Keratinocyte (primary cell): Measurements from ENCODE around the gene ZNF521. TPM values are rescaled to one million over a fixed set of nuclear protein-coding genes. Genes with fewer than 3 reads are reported as not detected.

Source experiments
- DNase-seq: peaks from one replicate; pipeline ENCODE4 v3.0.0-alpha.2; 2011; ENCODE audit warnings: low read depth, missing footprints, low spot score
- FAIRE-seq: peaks from 2 replicates; lab custom pipeline; 2011; peaks lifted over from hg19 to GRCh38; lab: Jason Lieb, UNC
- H2AFZ ChIP-seq: 2 replicates; pipeline ENCODE4 v1.6.0; 2012; ENCODE audit warnings: low read length, control low read depth, inconsistent platforms; ENCODE audit not compliant: control insufficient read depth
- H3K27ac ChIP-seq: 2 replicates; pipeline ENCODE4 v1.5.1; 2011; ENCODE audit warnings: low read length; ENCODE audit not compliant: control insufficient read depth, insufficient read depth
- H3K27me3 ChIP-seq: 3 replicates; pipeline ENCODE4 v1.6.0; 2011; ENCODE audit warnings: low read length; ENCODE audit not compliant: control insufficient read depth, insufficient read depth; ENCODE audit errors: extremely low read depth
- H3K36me3 ChIP-seq, 2 experiments: 2 replicates in 1 of 2; 3 replicates in 1 of 2; pipeline ENCODE4 v1.5.1; 2011; ENCODE audit warnings: low read length in 2 of 2, mild to moderate bottlenecking in 1 of 2; ENCODE audit not compliant: control insufficient read depth in 2 of 2, insufficient read depth in 2 of 2; ENCODE audit errors: extremely low read depth in 1 of 2
- H3K4me1 ChIP-seq: 3 replicates; pipeline ENCODE4 v1.5.1; 2011; ENCODE audit warnings: low read length; ENCODE audit not compliant: control insufficient read depth, insufficient read depth; ENCODE audit errors: extremely low read depth
- H3K4me2 ChIP-seq: 3 replicates; pipeline ENCODE4 v1.6.0; 2011; ENCODE audit warnings: low read depth, low read length; ENCODE audit not compliant: control insufficient read depth, insufficient read depth; ENCODE audit errors: extremely low read depth
- H3K4me3 ChIP-seq, 3 experiments: fragments of 200-600 bp in 1 of 3; sonication (generic) in 1 of 3; 2 replicates in 2 of 3; 3 replicates in 1 of 3; pipeline ENCODE4 v1.5.1; 2011 to 2016; ENCODE audit warnings: low read length in 3 of 3, mild to moderate bottlenecking in 3 of 3, control low read depth in 2 of 3, inconsistent platforms in 1 of 3, low read depth in 1 of 3, mixed read lengths in 1 of 3, mixed run types in 1 of 3, moderate library complexity in 1 of 3; ENCODE audit not compliant: control insufficient read depth in 2 of 3, insufficient read depth in 2 of 3; ENCODE audit errors: extremely low read depth in 1 of 3
- H3K79me2 ChIP-seq: 2 replicates; pipeline ENCODE4 v1.6.0; 2012; ENCODE audit warnings: low read length; ENCODE audit not compliant: control insufficient read depth, insufficient read depth
- H3K9ac ChIP-seq: 3 replicates; pipeline ENCODE4 v1.6.0; 2011; ENCODE audit warnings: low read length; ENCODE audit not compliant: control insufficient read depth, insufficient read depth; ENCODE audit errors: extremely low read depth
- H3K9me1 ChIP-seq: 3 replicates; pipeline ENCODE4 v1.6.0; 2011; ENCODE audit warnings: low read length; ENCODE audit not compliant: control insufficient read depth, insufficient read depth; ENCODE audit errors: extremely low read depth
- H3K9me3 ChIP-seq: 2 replicates; pipeline ENCODE4 v1.5.1; 2012; ENCODE audit warnings: low read depth, low read length; ENCODE audit not compliant: control insufficient read depth
- H4K20me1 ChIP-seq: 3 replicates; pipeline ENCODE4 v1.6.0; 2011; ENCODE audit warnings: low read length; ENCODE audit not compliant: control insufficient read depth, insufficient read depth; ENCODE audit errors: extremely low read depth
- CTCF ChIP-seq, 3 experiments: IDR thresholded peaks in 1 of 3; conservative IDR thresholded peaks in 1 of 3; optimal IDR thresholded peaks in 1 of 3; 2 replicates in 2 of 3; 3 replicates in 1 of 3; pipeline versions ENCODE3 to v1.5.1; 2011; ENCODE audit warnings: low read length in 3 of 3, mild to moderate bottlenecking in 3 of 3, moderate library complexity in 2 of 3, control low read depth in 1 of 3, inconsistent platforms in 1 of 3; ENCODE audit not compliant: insufficient read depth in 2 of 3; ENCODE audit errors: extremely low read depth in 1 of 3
- EZH2 ChIP-seq: IDR thresholded peaks from one replicate; pipeline ENCODE4 v1.6.1; 2012; ENCODE audit warnings: inconsistent platforms, mild to moderate bottlenecking, low read length, moderate library complexity
- dilution Hi-C: fragments of 300-500 bp; cut with MboI; formaldehyde crosslinking; loops from one replicate; pipeline ENCODE4 v1.7.0; 2020; ENCODE audit warnings: low sequenced_read_pairs; ENCODE audit not compliant: extremely low pct_ligation_motif_present
- polyA plus RNA-seq, 5 experiments: library from polyadenylated mRNA; depleted of rRNA in 3 of 5; stranded (reverse) in 3 of 5; stranded (forward) in 1 of 5; unstranded in 1 of 5; fragments of >200 nt; gene quantifications; 1 replicate in 1 of 5; 2 replicates in 3 of 5; 3 replicates in 1 of 5; pipeline versions ENCODE4 v1.2.1 to v1.2.3, GENCODE V29; 2011 to 2012; ENCODE audit warnings: missing spikeins in 2 of 5, low read depth in 1 of 5, low replicate concordance in 1 of 5

Gene ZNF521
- polyA plus RNA-seq, 1 donor (not counting 4 experiments of a cell fraction or from before 2014, with no cell fraction given): 0.07 TPM

GRCh38 chr18:25099895-25100294 is 252.1 kb downstream of the ZNF521 start:
- no peak overlapping the region for H3K4me2 ChIP-seq
- H3K36me3 ChIP-seq: no peaks in the 10 kb centered on the region
- H3K27me3 ChIP-seq: no peaks in the 10 kb centered on the region
- no peak overlapping the region for H3K9ac ChIP-seq
- no peaks in the 10 kb centered on the region for H4K20me1 ChIP-seq
- no peaks in the 10 kb centered on the region for H3K9me3 ChIP-seq
- no peak overlapping the region for H3K27ac ChIP-seq
- DNase-seq (no peak), FAIRE-seq (no peak)
- TF ChIP-seq CTCF (optimal IDR thresholded peaks at IDR 0.05 in 1 of 3, IDR thresholded peaks at IDR 0.05 in 1 of 3, conservative IDR thresholded peaks at IDR 0.05 in 1 of 3; ENCODE audit: extremely low read depth in 1 of 3, insufficient read depth in 2 of 3, low read length in 3 of 3): no peak
- TF ChIP-seq EZH2: no peak
- H3K9me1 ChIP-seq: no peaks in the 10 kb centered on the region
- dilution Hi-C loops: no loop called here
- no peaks in the 10 kb centered on the region for H3K4me1 ChIP-seq
- H3K4me3 ChIP-seq: no peak overlapping the region
- no peak overlapping the region for H2AFZ ChIP-seq
- H3K79me2 ChIP-seq: no peaks in the 10 kb centered on the region

GRCh38 chr18:25097569-25098056 is 254.4 kb downstream of the ZNF521 start:
- dilution Hi-C loops: no loop called here
- Histone ChIP-seq H3K9ac (no peak overlapping the region), H3K4me3 (no peak overlapping the region), H3K9me3 (no peaks in the 10 kb centered on the region), H4K20me1 (no peaks in the 10 kb centered on the region), H3K27ac (no peak overlapping the region), H3K4me1 (no peaks in the 10 kb centered on the region), H3K36me3 (no peaks in the 10 kb centered on the region), H2AFZ (no peak overlapping the region), H3K27me3 (no peaks in the 10 kb centered on the region), H3K4me2 (no peak overlapping the region), H3K9me1 (no peaks in the 10 kb centered on the region), H3K79me2 (no peaks in the 10 kb centered on the region)
- FAIRE-seq: no peak
- no peak for TF ChIP-seq CTCF (optimal IDR thresholded peaks at IDR 0.05 in 1 of 3, IDR thresholded peaks at IDR 0.05 in 1 of 3, conservative IDR thresholded peaks at IDR 0.05 in 1 of 3; ENCODE audit: extremely low read depth in 1 of 3, insufficient read depth in 2 of 3, low read length in 3 of 3)
- no peak for TF ChIP-seq EZH2
- DNase-seq: no peak
